Trophoblast cell (in vitro differentiated cells and primary cell): ENCODE measurements around the gene CCDC54.

Source experiments
- DNase-seq, 2 donors: peaks; one replicate each; pipeline ENCODE4 v3.0.0-alpha.2; 2016
- H2AFZ ChIP-seq: 2 replicates; pipeline ENCODE4 v1.6.1; 2013; ENCODE audit warnings: low read length, moderate library complexity, mild to moderate bottlenecking; ENCODE audit not compliant: insufficient read depth, poor library complexity
- H2AK5ac ChIP-seq: 2 replicates; pipeline ENCODE4 v1.6.1; 2013; ENCODE audit warnings: mild to moderate bottlenecking, low read length
- H2BK120ac ChIP-seq: 2 replicates; pipeline ENCODE4 v1.6.1; 2013; ENCODE audit warnings: low read length, mild to moderate bottlenecking, moderate library complexity; ENCODE audit not compliant: insufficient read depth, poor library complexity
- H2BK12ac ChIP-seq: 2 replicates; pipeline ENCODE4 v1.6.1; 2013; ENCODE audit warnings: mild to moderate bottlenecking, low read length, moderate library complexity
- H2BK5ac ChIP-seq: 2 replicates; pipeline ENCODE4 v1.6.1; 2013; ENCODE audit warnings: low read length, low read depth, moderate library complexity, mild to moderate bottlenecking; ENCODE audit not compliant: poor library complexity
- H3K14ac ChIP-seq: 2 replicates; pipeline ENCODE4 v1.6.1; 2013; ENCODE audit warnings: mild to moderate bottlenecking, low read length
- H3K18ac ChIP-seq: 2 replicates; pipeline ENCODE4 v1.6.1; 2013; ENCODE audit warnings: mild to moderate bottlenecking, low read length
- H3K23ac ChIP-seq: 2 replicates; pipeline ENCODE4 v1.6.1; 2013; ENCODE audit warnings: low read length
- H3K27ac ChIP-seq: 2 replicates; pipeline ENCODE4 v1.5.1; 2013; ENCODE audit warnings: low read depth, mild to moderate bottlenecking, inconsistent platforms, low read length, moderate library complexity
- H3K27me3 ChIP-seq: 2 replicates; pipeline ENCODE4 v1.6.1; 2013; ENCODE audit warnings: inconsistent platforms, mild to moderate bottlenecking, low read length, moderate library complexity; ENCODE audit not compliant: insufficient read depth
- H3K36me3 ChIP-seq, 2 experiments: 1 replicate in 1 of 2; 2 replicates in 1 of 2; pipeline ENCODE4 v1.6.1; 2013; ENCODE audit warnings: low read length in 2 of 2, mild to moderate bottlenecking in 2 of 2, moderate library complexity in 1 of 2; ENCODE audit not compliant: insufficient read depth in 2 of 2, control insufficient read depth in 1 of 2
- H3K4ac ChIP-seq: 2 replicates; pipeline ENCODE4 v1.6.1; 2013; ENCODE audit warnings: low read depth, mild to moderate bottlenecking, low read length, moderate library complexity
- H3K4me1 ChIP-seq, 2 experiments: 1 replicate in 1 of 2; 2 replicates in 1 of 2; pipeline ENCODE4 v1.6.1; 2013; ENCODE audit warnings: low read length in 2 of 2, mild to moderate bottlenecking in 2 of 2, moderate library complexity in 1 of 2; ENCODE audit not compliant: insufficient read depth in 2 of 2, control insufficient read depth in 1 of 2
- H3K4me2 ChIP-seq: 2 replicates; pipeline ENCODE4 v1.6.1; 2013; ENCODE audit warnings: inconsistent platforms, mild to moderate bottlenecking, low read length, moderate library complexity
- H3K4me3 ChIP-seq: 2 replicates; pipeline ENCODE4 v1.5.1; 2013; ENCODE audit warnings: mild to moderate bottlenecking, low read depth, low read length, inconsistent platforms
- H3K79me1 ChIP-seq: one replicate; pipeline ENCODE4 v1.6.1; 2013; ENCODE audit warnings: low read length
- H3K79me2 ChIP-seq: 2 replicates; pipeline ENCODE4 v1.6.1; 2013; ENCODE audit warnings: low read length, mild to moderate bottlenecking; ENCODE audit not compliant: control insufficient read depth, insufficient read depth, poor library complexity
- H3K9ac ChIP-seq: 2 replicates; pipeline ENCODE4 v1.6.1; 2013; ENCODE audit warnings: mild to moderate bottlenecking, low read length
- H3K9me3 ChIP-seq: 2 replicates; pipeline ENCODE4 v1.6.1; 2013; ENCODE audit warnings: low read depth, mild to moderate bottlenecking, control low read depth, inconsistent platforms, low read length; ENCODE audit not compliant: insufficient read depth
- H4K12ac ChIP-seq: 2 replicates; pipeline ENCODE4 v1.6.1; 2013; ENCODE audit warnings: low read depth, mild to moderate bottlenecking, low read length, moderate library complexity
- H4K8ac ChIP-seq: 2 replicates; pipeline ENCODE4 v1.6.1; 2013; ENCODE audit warnings: low read depth, mild to moderate bottlenecking, low read length, moderate library complexity
- H4K91ac ChIP-seq: one replicate; pipeline ENCODE4 v1.6.1; 2013; ENCODE audit warnings: low read depth, mild to moderate bottlenecking, low read length, moderate library complexity
- whole genome bisulfite sequencing: extraction: QIAGEN DNeasy Blood & Tissue Kit; methylation state at CpG from one replicate; pipeline ENCODE4 v1.1.7; 2013; ENCODE audit warnings: missing lambda C conversion rate; ENCODE audit not compliant: insufficient read length, insufficient coverage; ENCODE audit errors: extremely low coverage; 5-methylcytosine and 5-hydroxymethylcytosine counted together

The CCDC54 gene

GRCh38 chr3:107394502-107394901 lies 17.3 kb downstream of the CCDC54 start:
- no peak overlapping the region for H3K18ac ChIP-seq
- no peak overlapping the region for H3K4ac ChIP-seq
- no peak overlapping the region for H4K12ac ChIP-seq
- no peak overlapping the region for H2BK5ac ChIP-seq
- H4K91ac ChIP-seq: no peak overlapping the region
- H4K8ac ChIP-seq: peak overlapping the region; percentile 1
- H3K4me1 ChIP-seq: peaks cover 3 to 6% of the 10 kb centered on the region in 2 experiments
- DNase-seq: peak; percentile 26 to 62
- H3K36me3 ChIP-seq: no peaks in the 10 kb centered on the region
- H3K4me3 ChIP-seq: no peak overlapping the region
- H3K9me3 ChIP-seq: no peaks in the 10 kb centered on the region
- no peak overlapping the region for H2AK5ac ChIP-seq
- peak overlapping the region; percentile 16 for H2BK12ac ChIP-seq
- no peaks in the 10 kb centered on the region for H3K79me2 ChIP-seq
- H3K9ac ChIP-seq: no peak overlapping the region
- WGBS: no CpG with 5 or more reads among the region's 1 CpG
- H2BK120ac ChIP-seq: no peak overlapping the region
- H3K27me3 ChIP-seq: no peaks in the 10 kb centered on the region
- peak overlapping the region; percentile 30 for H2AFZ ChIP-seq
- peaks cover 7% of the 10 kb centered on the region for H3K79me1 ChIP-seq
- no peak overlapping the region for H3K27ac ChIP-seq
- no peak overlapping the region for H3K23ac ChIP-seq
- no peak overlapping the region for H3K14ac ChIP-seq
- no peak overlapping the region for H3K4me2 ChIP-seq

- no peak overlapping the region for H3K4me2 ChIP-seq
- no CpG with 5 or more reads among the region's 2 CpGs for WGBS
- no peak overlapping the region for H3K14ac ChIP-seq
- no peaks in the 10 kb centered on the region for H3K79me2 ChIP-seq
- no peak overlapping the region for H2AK5ac ChIP-seq
- H3K4me1 ChIP-seq: peaks cover 3 to 6% of the 10 kb centered on the region in 2 experiments
- no peak overlapping the region for H3K4ac ChIP-seq
- H3K9me3 ChIP-seq: no peaks in the 10 kb centered on the region
- H2BK5ac ChIP-seq: no peak overlapping the region
- H3K27ac ChIP-seq: no peak overlapping the region
- H4K91ac ChIP-seq: no peak overlapping the region
- H3K18ac ChIP-seq: no peak overlapping the region
- no peaks in the 10 kb centered on the region for H3K27me3 ChIP-seq
- no peak overlapping the region for H4K12ac ChIP-seq
- no peak overlapping the region for H3K4me3 ChIP-seq
- no peaks in the 10 kb centered on the region for H3K36me3 ChIP-seq
- H3K23ac ChIP-seq: no peak overlapping the region
- no peak overlapping the region for H2AFZ ChIP-seq
- no peak overlapping the region for H2BK12ac ChIP-seq
- no peak for DNase-seq
- H3K9ac ChIP-seq: no peak overlapping the region
- H3K79me1 ChIP-seq: peaks cover 7% of the 10 kb centered on the region
- no peak overlapping the region for H4K8ac ChIP-seq
- no peak overlapping the region for H2BK120ac ChIP-seq
Measured at GRCh38 chr3:107395066-107395465, 17.8 kb downstream of the CCDC54 start.

- Histone ChIP-seq H3K23ac (no peak overlapping the region), H2BK5ac (no peak overlapping the region), H2AFZ (no peak overlapping the region), H3K79me2 (no peaks in the 10 kb centered on the region), H3K4me2 (no peak overlapping the region), H2BK120ac (no peak overlapping the region), H4K8ac (no peak overlapping the region), H4K91ac (no peak overlapping the region), H3K79me1 (peaks cover 1% of the 10 kb centered on the region), H3K14ac (no peak overlapping the region), H2BK12ac (no peak overlapping the region), H3K27me3 (no peaks in the 10 kb centered on the region), H3K4me1 (no peaks in the 10 kb centered on the region), H2AK5ac (no peak overlapping the region), H3K4ac (no peak overlapping the region), H3K27ac (no peak overlapping the region), H3K9ac (no peak overlapping the region), H4K12ac (no peak overlapping the region), H3K36me3 (no peaks in the 10 kb centered on the region), H3K18ac (no peak overlapping the region), H3K4me3 (no peak overlapping the region), H3K9me3 (no peaks in the 10 kb centered on the region)
- WGBS: no CpG with 5 or more reads among the region's 1 CpG
- no peak for DNase-seq
Measured at GRCh38 chr3:107401301-107401700, 24.1 kb downstream of the CCDC54 start.

GRCh38 chr3:107402214-107402613 lies 25.0 kb downstream of the CCDC54 start:
- Histone ChIP-seq H3K9ac (no peak overlapping the region), H3K23ac (no peak overlapping the region), H3K14ac (no peak overlapping the region), H3K79me2 (no peaks in the 10 kb centered on the region), H3K4ac (no peak overlapping the region), H3K18ac (no peak overlapping the region), H4K8ac (no peak overlapping the region), H3K4me1 (no peaks in the 10 kb centered on the region), H3K9me3 (no peaks in the 10 kb centered on the region), H2BK5ac (no peak overlapping the region), H3K27me3 (no peaks in the 10 kb centered on the region), H3K4me2 (no peak overlapping the region), H4K91ac (no peak overlapping the region), H3K36me3 (no peaks in the 10 kb centered on the region), H4K12ac (no peak overlapping the region), H3K79me1 (peaks cover 1% of the 10 kb centered on the region), H3K4me3 (no peak overlapping the region), H2BK12ac (no peak overlapping the region), H3K27ac (no peak overlapping the region), H2AK5ac (no peak overlapping the region), H2BK120ac (no peak overlapping the region), H2AFZ (no peak overlapping the region)
- no CpG with 5 or more reads among the region's 3 CpGs for WGBS
- no peak for DNase-seq
